Measurements from ENCODE around the gene PRKCQ. TPM values are rescaled to one million over a fixed set of nuclear protein-coding genes. Genes with fewer than 3 reads are reported as not detected.
"Not testable (repeated sequence)": the region's sequence is repeated elsewhere in the genome, so short reads cannot be mapped to it uniquely, and the experiment has no call there.

PRKCQ gene
- total and polyA plus RNA-seq, 7 experiments from 2014 or later = 44.3 to 74.5 (median 65.8) TPM

DNA sequence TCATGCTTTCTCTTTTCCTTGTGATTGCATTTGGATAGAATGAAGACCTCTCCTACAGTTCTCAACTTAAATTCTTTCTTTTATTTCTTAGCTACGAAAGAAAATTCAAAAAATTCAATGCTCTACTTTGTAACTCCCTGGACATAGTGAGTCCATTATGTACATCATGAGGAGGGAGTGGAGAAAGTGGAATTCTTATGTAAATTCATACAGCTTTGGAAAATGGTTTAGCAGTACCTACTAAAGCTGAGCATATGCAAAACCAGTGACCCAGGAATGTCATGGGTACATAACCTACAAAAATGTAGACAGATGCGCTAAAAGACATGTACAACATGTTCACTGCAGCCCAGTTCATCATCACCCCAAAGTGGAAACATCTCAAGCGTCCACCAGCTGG is 8.8 kb upstream of the PRKCQ start:
- Histone ChIP-seq H3K27me3 (ENCODE audit: control insufficient read depth in 2 of 2, insufficient read depth in 2 of 2, low read length in 2 of 2) (no peaks in the 10 kb centered on the region), H3K9me3 (ENCODE audit: control insufficient read depth in 2 of 3, low read length in 3 of 3) (no peaks in the 10 kb centered on the region), H3K4me3 (ENCODE audit: low read length) (peak overlapping the region; percentile 17), H3K27ac (ENCODE audit: low read depth, low read length) (peak overlapping the region; percentile 94), H3K4me1 (ENCODE audit: control insufficient read depth in 2 of 2, insufficient read depth in 2 of 2, low read length in 2 of 2) (peaks cover 40 to 61% of the 10 kb centered on the region in 2 donors), H3K36me3 (ENCODE audit: control insufficient read depth in 2 of 3, insufficient read depth in 3 of 3, low read length in 3 of 3) (peaks cover 0 to 15% (median 5%) of the 10 kb centered on the region in 3 experiments)
- no peaks in the 10 kb centered on the region for H3K27me3 Mint-ChIP-seq
- H3K27ac Mint-ChIP-seq = peak overlapping the region; percentile 64 to 99 (median 97)
- ChIA-PET POLR2A (interaction anchor here (0.8 to 6.4 kb wide), 17 partner anchors 7 to 94 kb away, joined by 3 to 20 read pairs (median 4); partner anchors contain the start of gene PRKCQ), CTCF (interaction anchor here (0.7 to 2.3 kb wide), 9 partner anchors 8 to 480 kb away, joined by 3 to 13 read pairs (median 4); no protein-coding TSS in a partner anchor)
- ATAC-seq (no peak), DNase-seq (no peak)
- H3K36me3 Mint-ChIP-seq = peaks cover 14 to 77% (median 46%) of the 10 kb centered on the region in 5 donors
- peak overlapping the region; percentile 70 to 97 (median 80) for H3K4me3 Mint-ChIP-seq
- peaks cover 0 to 3% (median 0%) of the 10 kb centered on the region in 11 donors for H3K9me3 Mint-ChIP-seq
- peaks cover 43 to 100% (median 84%) of the 10 kb centered on the region in 7 donors for H3K4me1 Mint-ChIP-seq
- intact Hi-C loops (cut with micrococcal nuclease) = loop anchor here in 1 of 2 donors (10.0 kb wide), 1 partner anchor 504 kb away; the partner anchor contains the start of gene RBM17

DNA sequence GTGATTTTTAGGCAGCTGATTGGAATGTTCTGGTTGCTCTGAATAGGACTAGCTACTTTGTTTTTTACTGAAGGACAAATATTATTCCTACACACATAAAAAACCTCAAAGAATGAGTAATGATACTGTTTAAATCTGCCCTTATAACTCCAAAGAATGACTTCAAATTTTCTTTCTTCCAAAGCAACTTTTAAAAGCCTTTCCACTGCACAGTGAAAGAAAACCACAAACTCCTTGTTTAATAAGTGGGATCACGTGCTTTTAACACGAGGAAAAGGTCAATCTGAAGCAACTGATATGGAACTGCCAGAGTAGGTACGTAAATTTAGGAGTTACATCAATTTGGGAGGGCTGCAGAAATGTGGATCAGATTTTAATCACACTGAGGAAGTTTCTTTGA is 8.0 kb upstream of the PRKCQ start:
- H3K4me3 ChIP-seq (ENCODE audit: low read length) = peak overlapping the region; percentile 17
- ChIA-PET CTCF (interaction anchor here (0.7 to 2.3 kb wide), 3 partner anchors 13 to 479 kb away, joined by 3 to 13 read pairs (median 4); no protein-coding TSS in a partner anchor), POLR2A (interaction anchor here (0.9 to 6.4 kb wide), 12 partner anchors 8 to 177 kb away, joined by 3 to 20 read pairs (median 6); no protein-coding TSS in a partner anchor)
- no peaks in the 10 kb centered on the region for H3K27me3 ChIP-seq (ENCODE audit: control insufficient read depth in 2 of 2, insufficient read depth in 2 of 2, low read length in 2 of 2)
- H3K9me3 ChIP-seq (ENCODE audit: control insufficient read depth in 2 of 3, low read length in 3 of 3) = no peaks in the 10 kb centered on the region
- intact Hi-C loops (cut with micrococcal nuclease) = loop anchor here in 1 of 2 donors (10.0 kb wide), 1 partner anchor 503 kb away; the partner anchor contains the start of gene RBM17
- no peak for DNase-seq
- peak overlapping the region; percentile 73 to 99 (median 97) for H3K27ac Mint-ChIP-seq
- peak overlapping the region; percentile 70 to 97 (median 80) for H3K4me3 Mint-ChIP-seq
- H3K36me3 ChIP-seq (ENCODE audit: control insufficient read depth in 2 of 3, insufficient read depth in 3 of 3, low read length in 3 of 3) = peaks cover 0 to 15% (median 5%) of the 10 kb centered on the region in 3 experiments
- H3K9me3 Mint-ChIP-seq = peaks cover 0 to 3% (median 0%) of the 10 kb centered on the region in 11 donors
- H3K4me1 ChIP-seq (ENCODE audit: control insufficient read depth in 2 of 2, insufficient read depth in 2 of 2, low read length in 2 of 2) = peaks cover 45 to 56% of the 10 kb centered on the region in 2 donors
- peaks cover 14 to 77% (median 53%) of the 10 kb centered on the region in 5 donors for H3K36me3 Mint-ChIP-seq
- H3K4me1 Mint-ChIP-seq = peaks cover 38 to 100% (median 84%) of the 10 kb centered on the region in 7 donors
- peak overlapping the region; percentile 94 for H3K27ac ChIP-seq (ENCODE audit: low read depth, low read length)
- ATAC-seq = no peak
- H3K27me3 Mint-ChIP-seq = no peaks in the 10 kb centered on the region

DNA sequence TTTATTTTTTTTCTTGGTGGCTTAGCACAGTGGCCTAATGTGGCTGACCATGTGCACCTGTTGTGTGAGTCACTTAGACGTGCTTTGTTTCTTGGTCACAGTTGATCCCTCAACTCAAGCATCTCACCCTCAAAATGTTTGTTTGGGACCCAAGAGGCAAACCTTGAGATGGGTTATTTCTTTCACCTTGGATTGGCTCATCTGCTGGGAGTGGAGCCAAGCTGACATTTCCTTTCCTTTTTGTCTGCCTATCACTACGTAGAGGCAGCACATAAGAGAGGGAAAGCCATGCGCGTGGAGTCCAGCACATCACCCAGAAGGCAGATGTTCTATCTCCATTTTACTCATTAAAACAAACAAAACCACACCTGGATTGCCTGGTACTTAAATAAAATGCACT is 6.4 kb upstream of the PRKCQ start:
- Histone ChIP-seq H3K27me3 (ENCODE audit: control insufficient read depth in 2 of 2, insufficient read depth in 2 of 2, low read length in 2 of 2) (no peaks in the 10 kb centered on the region), H3K36me3 (ENCODE audit: control insufficient read depth in 2 of 3, insufficient read depth in 3 of 3, low read length in 3 of 3) (peaks cover 0 to 15% (median 5%) of the 10 kb centered on the region in 3 experiments), H3K27ac (ENCODE audit: low read depth, low read length) (peak overlapping the region; percentile 94), H3K9me3 (ENCODE audit: control insufficient read depth in 2 of 3, low read length in 3 of 3) (no peaks in the 10 kb centered on the region), H3K4me3 (ENCODE audit: low read length) (peak overlapping the region; percentile 61), H3K4me1 (ENCODE audit: control insufficient read depth in 2 of 2, insufficient read depth in 2 of 2, low read length in 2 of 2) (peaks cover 44 to 57% of the 10 kb centered on the region in 2 donors)
- intact Hi-C loops (cut with micrococcal nuclease) = loop anchor here in 1 of 2 donors (10.0 kb wide), 1 partner anchor 502 kb away; the partner anchor contains the start of gene RBM17
- Mint-ChIP-seq H3K9me3 (peaks cover 0 to 3% (median 0%) of the 10 kb centered on the region in 11 donors), H3K4me3 (peak overlapping the region; percentile 86 to 99 (median 93)), H3K27me3 (no peaks in the 10 kb centered on the region), H3K36me3 (peaks cover 14 to 82% (median 61%) of the 10 kb centered on the region in 5 donors), H3K4me1 (peaks cover 38 to 100% (median 84%) of the 10 kb centered on the region in 7 donors), H3K27ac (peak overlapping the region; percentile 94 to 99 (median 97))
- DNase-seq = peak in 2 of 9 donors; percentile 30 to 48
- peak; percentile 37 for ATAC-seq
- ChIA-PET POLR2A (interaction anchor here (0.6 to 6.4 kb wide), 10 partner anchors 8 to 91 kb away, joined by 3 to 20 read pairs (median 5); no protein-coding TSS in a partner anchor), CTCF (interaction anchor here (0.9 to 1.8 kb wide), 4 partner anchors 9 to 21 kb away, joined by 3 to 7 read pairs (median 4); no protein-coding TSS in a partner anchor)

DNA sequence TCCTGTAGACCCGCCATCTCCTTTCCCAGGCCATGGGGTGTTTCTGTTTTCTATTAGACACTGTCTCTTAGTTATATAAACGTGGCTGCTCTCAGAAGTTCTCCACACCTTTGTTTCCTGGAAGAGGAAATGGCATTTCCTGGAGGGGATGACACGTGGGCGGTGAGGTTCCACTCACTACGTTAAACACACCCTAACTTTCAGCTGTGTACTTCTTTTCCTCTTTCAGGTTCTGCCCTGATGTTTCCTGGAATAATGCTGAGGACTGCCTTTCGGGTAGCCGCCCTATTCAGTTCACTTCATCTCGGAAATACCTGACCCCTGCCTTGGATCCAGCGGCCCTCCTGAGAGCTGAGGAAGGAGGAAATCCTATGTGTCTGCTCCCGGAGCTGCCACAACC is 3.4 kb upstream of the PRKCQ start:
- Mint-ChIP-seq H3K27ac (peak overlapping the region; percentile 94 to 99 (median 98)), H3K27me3 (no peaks in the 10 kb centered on the region), H3K9me3 (no peaks in the 10 kb centered on the region), H3K36me3 (peaks cover 3 to 71% (median 38%) of the 10 kb centered on the region in 5 donors), H3K4me3 (peak overlapping the region; percentile 86 to 99 (median 93)), H3K4me1 (peaks cover 35 to 71% (median 55%) of the 10 kb centered on the region in 7 donors)
- Histone ChIP-seq H3K27ac (ENCODE audit: low read depth, low read length) (peak overlapping the region; percentile 94), H3K4me1 (ENCODE audit: control insufficient read depth in 2 of 2, insufficient read depth in 2 of 2, low read length in 2 of 2) (peaks cover 27 to 29% of the 10 kb centered on the region in 2 donors), H3K27me3 (ENCODE audit: control insufficient read depth in 2 of 2, insufficient read depth in 2 of 2, low read length in 2 of 2) (no peaks in the 10 kb centered on the region), H3K9me3 (ENCODE audit: control insufficient read depth in 2 of 3, low read length in 3 of 3) (no peaks in the 10 kb centered on the region), H3K4me3 (ENCODE audit: low read length) (peak overlapping the region; percentile 61), H3K36me3 (ENCODE audit: control insufficient read depth in 2 of 3, insufficient read depth in 3 of 3, low read length in 3 of 3) (peaks cover 0 to 12% (median 0%) of the 10 kb centered on the region in 3 experiments)
- DNase-seq (peak in 7 of 9 donors; percentile 64 to 76 (median 70)), ATAC-seq (peak; percentile 37)
- ChIA-PET POLR2A (interaction anchor here (0.7 to 10.5 kb wide), 10 partner anchors 15 to 107 kb away, joined by 3 to 378 read pairs (median 4); no protein-coding TSS in a partner anchor), CTCF (interaction anchor here (1.0 to 9.0 kb wide), 6 partner anchors 11 to 168 kb away, joined by 3 to 206 read pairs (median 3); no protein-coding TSS in a partner anchor)
- intact Hi-C loops (cut with micrococcal nuclease) = loop anchor here (1.0 to 10.0 kb wide), 6 partner anchors 9 to 829 kb away; partner anchors contain the start of genes PFKFB3 (in 2 of the 2), RBM17 (in 1 of the 2) and SFMBT2 (in 1 of the 2)

DNA sequence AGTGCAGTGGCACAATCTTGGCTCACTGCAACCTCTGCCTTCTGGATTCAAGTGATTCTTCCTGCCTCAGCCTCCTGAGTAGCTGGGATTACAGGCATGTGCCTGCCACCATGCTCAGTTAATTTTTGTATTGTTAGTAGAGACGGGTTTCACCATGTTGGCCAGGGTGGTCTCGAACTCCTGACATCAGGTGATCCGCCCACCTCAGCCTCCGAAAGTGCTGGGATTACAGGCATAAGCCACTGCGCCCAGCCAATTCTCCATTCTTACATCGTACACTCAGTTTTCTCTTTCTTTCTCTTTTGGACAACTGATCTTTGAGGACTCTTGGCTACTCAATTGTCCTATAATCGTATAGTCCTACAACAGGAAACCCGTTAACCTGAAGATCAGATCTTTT is 2.8 kb upstream of the PRKCQ start:
- Mint-ChIP-seq H3K4me3 (peak overlapping the region; percentile 86 to 99 (median 93)), H3K4me1 (peaks cover 35 to 70% (median 55%) of the 10 kb centered on the region in 7 donors), H3K36me3 (peaks cover 3 to 70% (median 34%) of the 10 kb centered on the region in 5 donors), H3K27ac (peak overlapping the region; percentile 94 to 99 (median 98))
- H3K27me3 ChIP-seq (ENCODE audit: control insufficient read depth in 2 of 2, insufficient read depth in 2 of 2, low read length in 2 of 2); ATAC-seq; DNase-seq; H3K9me3 Mint-ChIP-seq; H3K27me3 Mint-ChIP-seq; H3K9me3 ChIP-seq (ENCODE audit: control insufficient read depth in 2 of 3, low read length in 3 of 3): not testable (repeated sequence)
- peaks cover 0 to 12% (median 0%) of the 10 kb centered on the region in 3 experiments for H3K36me3 ChIP-seq (ENCODE audit: control insufficient read depth in 2 of 3, insufficient read depth in 3 of 3, low read length in 3 of 3)
- H3K4me1 ChIP-seq (ENCODE audit: control insufficient read depth in 2 of 2, insufficient read depth in 2 of 2, low read length in 2 of 2) = peaks cover 22 to 29% of the 10 kb centered on the region in 2 donors
- H3K4me3 ChIP-seq (ENCODE audit: low read length) = peak overlapping the region; percentile 61
- H3K27ac ChIP-seq (ENCODE audit: low read depth, low read length) = peak overlapping the region; percentile 94
- intact Hi-C loops (cut with micrococcal nuclease) = loop anchor here (1.0 to 10.0 kb wide), 6 partner anchors 9 to 829 kb away; partner anchors contain the start of genes PFKFB3 (in 2 of the 2), RBM17 (in 1 of the 2) and SFMBT2 (in 1 of the 2)
- POLR2A ChIA-PET = interaction anchor here (0.7 to 10.5 kb wide), 7 partner anchors 15 to 83 kb away, joined by 3 to 378 read pairs (median 3); no protein-coding TSS in a partner anchor
- CTCF ChIA-PET = interaction anchor here (1.0 to 9.0 kb wide), 8 partner anchors 10 to 110 kb away, joined by 3 to 206 read pairs (median 5); no protein-coding TSS in a partner anchor

DNA sequence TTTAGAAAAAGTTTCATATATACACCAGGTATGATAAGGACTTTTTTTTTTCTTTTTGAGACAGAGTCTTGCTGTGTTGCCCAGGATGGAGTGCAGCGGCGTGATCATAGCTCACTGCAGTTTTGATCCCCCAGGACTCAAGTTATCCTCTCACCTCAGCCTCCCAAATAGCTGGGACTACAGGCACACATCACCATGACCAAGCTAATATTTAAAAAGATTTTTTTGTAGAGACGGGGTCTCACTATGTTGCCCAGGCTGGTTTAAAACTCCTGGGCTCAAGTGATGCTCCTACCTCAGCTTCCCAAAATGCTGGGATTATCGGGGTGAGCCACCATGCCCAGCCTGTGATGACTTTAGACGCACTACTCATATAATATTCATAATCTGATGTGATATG is 2.2 kb upstream of the PRKCQ start:
- intact Hi-C loops (cut with micrococcal nuclease) = loop anchor here (5.0 to 10.0 kb wide), 3 partner anchors 380 to 830 kb away; partner anchors contain the start of genes PFKFB3 (in 2 of the 2), RBM17 (in 1 of the 2) and SFMBT2 (in 1 of the 2)
- H3K27ac Mint-ChIP-seq = peak overlapping the region; percentile 94 to 99 (median 98)
- no peaks in the 10 kb centered on the region for H3K9me3 ChIP-seq (ENCODE audit: control insufficient read depth in 2 of 3, low read length in 3 of 3)
- H3K27ac ChIP-seq (ENCODE audit: low read depth, low read length) = peak overlapping the region; percentile 94
- H3K4me1 ChIP-seq (ENCODE audit: control insufficient read depth in 2 of 2, insufficient read depth in 2 of 2, low read length in 2 of 2) = peaks cover 20 to 30% of the 10 kb centered on the region in 2 donors
- no peaks in the 10 kb centered on the region for H3K9me3 Mint-ChIP-seq
- no peaks in the 10 kb centered on the region for H3K27me3 Mint-ChIP-seq
- peaks cover 3 to 68% (median 34%) of the 10 kb centered on the region in 5 donors for H3K36me3 Mint-ChIP-seq
- ChIA-PET POLR2A (interaction anchor here (0.6 to 10.5 kb wide), 12 partner anchors 16 to 532 kb away, joined by 3 to 378 read pairs (median 4); no protein-coding TSS in a partner anchor), CTCF (interaction anchor here (0.6 to 9.0 kb wide), 15 partner anchors 11 to 1015 kb away, joined by 3 to 206 read pairs (median 5); no protein-coding TSS in a partner anchor)
- H3K4me1 Mint-ChIP-seq = peaks cover 34 to 70% (median 57%) of the 10 kb centered on the region in 7 donors
- H3K4me3 ChIP-seq (ENCODE audit: low read length) = peak overlapping the region; percentile 88
- no peaks in the 10 kb centered on the region for H3K27me3 ChIP-seq (ENCODE audit: control insufficient read depth in 2 of 2, insufficient read depth in 2 of 2, low read length in 2 of 2)
- DNase-seq (no peak), ATAC-seq (no peak)
- peak overlapping the region; percentile 86 to 99 (median 93) for H3K4me3 Mint-ChIP-seq
- peaks cover 0 to 12% (median 0%) of the 10 kb centered on the region in 3 experiments for H3K36me3 ChIP-seq (ENCODE audit: control insufficient read depth in 2 of 3, insufficient read depth in 3 of 3, low read length in 3 of 3)

Measured in naive thymus-derived CD4-positive, alpha-beta T cell (primary cell).